IPS DF 6.9 (cell line): ENCODE measurements around the gene CYTL1.

Experiments
- DNase-seq: peaks from one replicate; pipeline ENCODE4 v3.0.0-alpha.2; 2013; ENCODE audit warnings: low read depth, low spot score
- H3K27ac ChIP-seq: one replicate; pipeline ENCODE4 v1.5.1; 2013; ENCODE audit warnings: low read length, control low read depth
- H3K27me3 ChIP-seq: 2 replicates; pipeline ENCODE4 v1.6.1; 2013; ENCODE audit warnings: mild to moderate bottlenecking, low read length; ENCODE audit not compliant: control insufficient read depth, insufficient read depth
- H3K36me3 ChIP-seq: 2 replicates; pipeline ENCODE4 v1.6.1; 2013; ENCODE audit warnings: low read length; ENCODE audit not compliant: control insufficient read depth, insufficient read depth
- H3K4me1 ChIP-seq: 2 replicates; pipeline ENCODE4 v1.6.1; 2013; ENCODE audit warnings: low read length; ENCODE audit not compliant: control insufficient read depth, insufficient read depth
- H3K4me3 ChIP-seq: 2 replicates; pipeline ENCODE4 v1.5.1; 2013; ENCODE audit warnings: mild to moderate bottlenecking, low read length
- H3K9me3 ChIP-seq: 2 replicates; pipeline ENCODE4 v1.6.1; 2013; ENCODE audit warnings: low read length, inconsistent platforms; ENCODE audit not compliant: control insufficient read depth, insufficient read depth
- WGBS: extraction: QIAGEN DNeasy Blood & Tissue Kit; methylation state at CpG from one replicate; pipeline ENCODE4 v1.1.7; 2013; ENCODE audit warnings: mixed read lengths, missing lambda C conversion rate; ENCODE audit not compliant: insufficient read length, insufficient coverage; 5-methylcytosine and 5-hydroxymethylcytosine counted together

Gene CYTL1

GRCh38 chr4:4990329-4990728, 28.9 kb downstream of the CYTL1 start:
- Histone ChIP-seq H3K27ac (no peak overlapping the region), H3K4me1 (no peaks in the 10 kb centered on the region)
- WGBS: no CpG with 5 or more reads among the region's 3 CpGs

GRCh38 chr4:4989083-4989622, 30.1 kb downstream of the CYTL1 start:
- DNase-seq: no peak
- no CpG with 5 or more reads among the region's 10 CpGs for WGBS
- Histone ChIP-seq H3K9me3 (no peaks in the 10 kb centered on the region), H3K36me3 (no peaks in the 10 kb centered on the region), H3K4me3 (no peak overlapping the region), H3K27me3 (no peaks in the 10 kb centered on the region), H3K27ac (no peak overlapping the region), H3K4me1 (no peaks in the 10 kb centered on the region)

More at GRCh38 chr4:4990329-4990728, 28.9 kb downstream of the CYTL1 start:
- no peaks in the 10 kb centered on the region for H3K27me3 ChIP-seq
- H3K4me3 ChIP-seq: no peak overlapping the region
- no peaks in the 10 kb centered on the region for H3K36me3 ChIP-seq
- no peaks in the 10 kb centered on the region for H3K9me3 ChIP-seq
- DNase-seq: no peak

- no peaks in the 10 kb centered on the region for H3K27me3 ChIP-seq
- H3K4me1 ChIP-seq: no peaks in the 10 kb centered on the region
- WGBS: no CpG with 5 or more reads among the region's 10 CpGs
- H3K27ac ChIP-seq: no peak overlapping the region
- no peak overlapping the region for H3K4me3 ChIP-seq
- H3K36me3 ChIP-seq: no peaks in the 10 kb centered on the region
- no peaks in the 10 kb centered on the region for H3K9me3 ChIP-seq
- no peak for DNase-seq
Measured at GRCh38 chr4:4987656-4988055, 31.6 kb downstream of the CYTL1 start.

GRCh38 chr4:4986841-4987240, 32.4 kb downstream of the CYTL1 start:
- WGBS: no CpG with 5 or more reads among the region's 5 CpGs
- Histone ChIP-seq H3K4me1 (no peaks in the 10 kb centered on the region), H3K9me3 (no peaks in the 10 kb centered on the region), H3K36me3 (no peaks in the 10 kb centered on the region), H3K4me3 (no peak overlapping the region), H3K27ac (no peak overlapping the region), H3K27me3 (no peaks in the 10 kb centered on the region)
- no peak for DNase-seq

GRCh38 chr4:4985844-4986243, 33.4 kb downstream of the CYTL1 start:
- H3K4me3 ChIP-seq: no peak overlapping the region
- H3K9me3 ChIP-seq: no peaks in the 10 kb centered on the region
- no peak overlapping the region for H3K27ac ChIP-seq
- no peaks in the 10 kb centered on the region for H3K36me3 ChIP-seq
- DNase-seq: peak; percentile 31
- no peaks in the 10 kb centered on the region for H3K4me1 ChIP-seq
- no peaks in the 10 kb centered on the region for H3K27me3 ChIP-seq
- no CpG with 5 or more reads among the region's 1 CpG for WGBS

- Histone ChIP-seq H3K4me1 (no peaks in the 10 kb centered on the region), H3K9me3 (no peaks in the 10 kb centered on the region), H3K4me3 (no peak overlapping the region), H3K27me3 (no peaks in the 10 kb centered on the region), H3K36me3 (no peaks in the 10 kb centered on the region), H3K27ac (no peak overlapping the region)
- WGBS: no CpG with 5 or more reads among the region's 2 CpGs
- no peak for DNase-seq
Measured at GRCh38 chr4:4985036-4985435, 34.2 kb downstream of the CYTL1 start.

- Histone ChIP-seq H3K4me1 (no peaks in the 10 kb centered on the region), H3K36me3 (no peaks in the 10 kb centered on the region), H3K27me3 (no peaks in the 10 kb centered on the region), H3K4me3 (no peak overlapping the region), H3K27ac (no peak overlapping the region), H3K9me3 (no peaks in the 10 kb centered on the region)
- no peak for DNase-seq
- no CpG with 5 or more reads among the region's 2 CpGs for WGBS
Measured at GRCh38 chr4:4984186-4984585, 35.1 kb downstream of the CYTL1 start.

- Histone ChIP-seq H3K27ac (no peak overlapping the region), H3K36me3 (no peaks in the 10 kb centered on the region), H3K4me1 (no peaks in the 10 kb centered on the region), H3K27me3 (no peaks in the 10 kb centered on the region), H3K4me3 (no peak overlapping the region), H3K9me3 (no peaks in the 10 kb centered on the region)
- WGBS: no CpG with 5 or more reads among the region's 8 CpGs
- DNase-seq: no peak
Measured at GRCh38 chr4:4981827-4982226, 37.4 kb downstream of the CYTL1 start.

- DNase-seq: no peak
- H3K4me3 ChIP-seq: no peak overlapping the region
- WGBS: no CpG with 5 or more reads among the region's 3 CpGs
- H3K9me3 ChIP-seq: no peaks in the 10 kb centered on the region
- no peaks in the 10 kb centered on the region for H3K27me3 ChIP-seq
- H3K36me3 ChIP-seq: no peaks in the 10 kb centered on the region
- H3K27ac ChIP-seq: no peak overlapping the region
- H3K4me1 ChIP-seq: no peaks in the 10 kb centered on the region
Measured at GRCh38 chr4:4981427-4981826, 37.8 kb downstream of the CYTL1 start.

- WGBS: no CpG with 5 or more reads among the region's 12 CpGs
- no peaks in the 10 kb centered on the region for H3K27me3 ChIP-seq
- H3K36me3 ChIP-seq: no peaks in the 10 kb centered on the region
- no peak for DNase-seq
- no peak overlapping the region for H3K27ac ChIP-seq
- H3K4me1 ChIP-seq: no peaks in the 10 kb centered on the region
- no peaks in the 10 kb centered on the region; the same call in 1 of the 2 replicates for H3K9me3 ChIP-seq
- H3K4me3 ChIP-seq: no peak overlapping the region
Measured at GRCh38 chr4:4980621-4981230, 38.5 kb downstream of the CYTL1 start.

GRCh38 chr4:4979971-4980370, 39.3 kb downstream of the CYTL1 start:
- Histone ChIP-seq H3K27me3 (no peaks in the 10 kb centered on the region), H3K4me3 (no peak overlapping the region), H3K36me3 (no peaks in the 10 kb centered on the region), H3K27ac (no peak overlapping the region), H3K9me3 (peaks cover under 1% of the 10 kb centered on the region), H3K4me1 (no peaks in the 10 kb centered on the region; the same call in 1 of the 2 replicates)
- no peak for DNase-seq
- WGBS: no CpG with 5 or more reads among the region's 4 CpGs
